Astrocyte (in vitro differentiated cells and primary cell): ENCODE data around the gene SCN2A.

Source experiments
- CTCF ChIP-seq: IDR thresholded peaks from 2 replicates; pipeline ENCODE4 v1.5.1; 2011; ENCODE audit warnings: low read depth, mild to moderate bottlenecking, inconsistent platforms, low read length, moderate library complexity; ENCODE audit not compliant: insufficient read depth
- EZH2 ChIP-seq: IDR thresholded peaks from 2 replicates; pipeline ENCODE4 v1.6.1; 2012; ENCODE audit warnings: mild to moderate bottlenecking, low read length, inconsistent platforms; ENCODE audit not compliant: insufficient read depth

GRCh38 chr2:165281387-165281786 lies 42.2 kb downstream of the SCN2A start:
- no peak for TF ChIP-seq CTCF
- TF ChIP-seq EZH2: no peak
